ENCODE data around the gene DEFB113. TPM values are rescaled to one million over a fixed set of nuclear protein-coding genes. Genes with fewer than 3 reads are reported as not detected.

Gene DEFB113
- total RNA-seq, 4 donors from 2014 or later, result not detected

- H3K27me3 ChIP-seq, result no peaks in the 10 kb centered on the region
- no peak overlapping the region for H3K4me3 ChIP-seq
- H3K4me1 ChIP-seq, result no peaks in the 10 kb centered on the region
- no peak overlapping the region for H3K27ac ChIP-seq
- TF ChIP-seq CTCF (IDR thresholded peaks at IDR 0.05), result no peak
- TF ChIP-seq POLR2A (IDR thresholded peaks at IDR 0.05), result no peak
- no peak for DNase-seq
- intact Hi-C loops (cut with DNase I; ENCODE audit: low total_unique reads), result no loop called here
- no peaks in the 10 kb centered on the region for H3K9me3 ChIP-seq
- no peaks in the 10 kb centered on the region for H3K36me3 ChIP-seq
Observed at GRCh38 chr6:49966823-49967222, 2.6 kb downstream of the DEFB113 start.

- no peak overlapping the region for H3K27ac ChIP-seq
- no peak for DNase-seq
- H3K36me3 ChIP-seq, result no peaks in the 10 kb centered on the region
- no peaks in the 10 kb centered on the region for H3K4me1 ChIP-seq
- no peaks in the 10 kb centered on the region for H3K27me3 ChIP-seq
- H3K9me3 ChIP-seq, result no peaks in the 10 kb centered on the region
- intact Hi-C loops (cut with DNase I; ENCODE audit: low total_unique reads), result no loop called here
- H3K4me3 ChIP-seq, result no peak overlapping the region
- no peak for TF ChIP-seq CTCF (IDR thresholded peaks at IDR 0.05)
- no peak for TF ChIP-seq POLR2A (IDR thresholded peaks at IDR 0.05)
Observed at GRCh38 chr6:49966334-49966733, 3.1 kb downstream of the DEFB113 start.

GRCh38 chr6:49964064-49964463 lies 5.4 kb downstream of the DEFB113 start, which contains the start of gene DEFB114:
DEFB114 (minus strand) TSS chr6:49964164; CDS start chr6:49964105, 59 bp downstream.
- no peak for DNase-seq
- no peaks in the 10 kb centered on the region for H3K27me3 ChIP-seq

GRCh38 chr6:49958180-49958579 lies 11.2 kb downstream of the DEFB113 start:
- intact Hi-C loops (cut with DNase I; ENCODE audit: low total_unique reads), result no loop called here
- H3K27ac ChIP-seq, result no peak overlapping the region
- no peaks in the 10 kb centered on the region for H3K36me3 ChIP-seq
- TF ChIP-seq POLR2A (IDR thresholded peaks at IDR 0.05) (no peak), CTCF (IDR thresholded peaks at IDR 0.05) (no peak)
- H3K9me3 ChIP-seq, result no peaks in the 10 kb centered on the region
- no peak overlapping the region for H3K4me3 ChIP-seq
- no peak for DNase-seq
- H3K27me3 ChIP-seq, result no peaks in the 10 kb centered on the region
- H3K4me1 ChIP-seq, result no peaks in the 10 kb centered on the region

More at GRCh38 chr6:49964064-49964463, 5.4 kb downstream of the DEFB113 start, which contains the start of gene DEFB114:
- no peaks in the 10 kb centered on the region for H3K4me1 ChIP-seq
- intact Hi-C loops (cut with DNase I; ENCODE audit: low total_unique reads), result no loop called here
- H3K9me3 ChIP-seq, result no peaks in the 10 kb centered on the region
- no peak within 1 kb of the TSS for H3K27ac ChIP-seq
- TF ChIP-seq POLR2A (IDR thresholded peaks at IDR 0.05), result no peak
- no peak for TF ChIP-seq CTCF (IDR thresholded peaks at IDR 0.05)
- H3K36me3 ChIP-seq, result no peaks in the 10 kb centered on the region
- H3K4me3 ChIP-seq, result no peak within 1 kb of the TSS

GRCh38 chr6:49955847-49956246 lies 13.6 kb downstream of the DEFB113 start:
- DNase-seq, result no peak
- Histone ChIP-seq H3K4me1 (no peaks in the 10 kb centered on the region), H3K4me3 (no peak overlapping the region), H3K27ac (no peak overlapping the region), H3K27me3 (no peaks in the 10 kb centered on the region), H3K9me3 (no peaks in the 10 kb centered on the region), H3K36me3 (no peaks in the 10 kb centered on the region)
- intact Hi-C loops (cut with DNase I; ENCODE audit: low total_unique reads), result no loop called here
- TF ChIP-seq POLR2A (IDR thresholded peaks at IDR 0.05) (no peak), CTCF (IDR thresholded peaks at IDR 0.05) (no peak)

All from uterus (tissue), 4 donors.